ENCODE results near the gene EN2. TPM values are rescaled to one million over a fixed set of nuclear protein-coding genes. Genes with fewer than 3 reads are reported as not detected.
"Not testable (repeated sequence)": the region's sequence is repeated elsewhere in the genome, so short reads cannot be mapped to it uniquely, and the experiment has no call there.

EN2 gene
- total RNA-seq, 1 donor from 2014 or later, result 3.4 TPM

DNA sequence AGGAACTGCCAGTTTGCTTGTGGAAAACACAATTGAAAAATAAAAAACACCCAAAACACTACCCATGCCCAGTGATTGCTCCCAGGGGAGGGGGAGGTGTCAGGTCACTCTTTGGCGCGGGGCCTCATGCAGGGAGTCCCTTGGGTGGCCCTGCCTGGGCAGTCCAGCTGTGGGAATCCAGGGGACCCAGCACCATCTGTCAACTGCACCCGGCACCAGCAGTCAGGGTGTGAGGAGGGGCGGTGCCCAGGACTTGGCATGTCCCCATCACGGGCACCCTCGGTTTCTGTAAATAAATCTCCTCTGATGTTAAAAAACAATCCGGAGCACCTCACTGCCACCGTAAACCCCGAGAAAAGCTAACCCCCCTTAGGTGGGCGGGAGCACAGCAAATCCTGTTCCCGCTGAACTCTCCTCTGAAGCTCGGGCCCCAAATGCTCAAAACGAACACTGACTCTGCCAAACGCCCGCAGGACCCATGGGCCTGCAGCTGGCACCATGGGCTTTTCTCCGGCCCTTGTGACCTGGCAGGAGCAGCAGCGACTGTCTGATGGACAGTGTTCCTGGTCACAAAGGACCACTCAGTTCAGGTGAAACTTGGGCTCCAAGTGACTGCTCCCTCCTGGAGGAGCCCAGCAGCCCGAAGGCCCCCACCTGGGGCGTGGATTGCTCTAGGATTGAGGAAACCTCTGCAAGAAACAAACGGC, 18.5 kb upstream of the EN2 start:
- no peak overlapping the region for H3K4me3 Mint-ChIP-seq (ENCODE audit: unreplicated experiment)
- no peaks in the 10 kb centered on the region for H3K4me1 Mint-ChIP-seq (ENCODE audit: unreplicated experiment)

GRCh38 chr7:155440018-155440410, 17.9 kb upstream of the EN2 start:
- H3K27ac Mint-ChIP-seq (ENCODE audit: unreplicated experiment), result no peak overlapping the region
- H3K4me3 Mint-ChIP-seq (ENCODE audit: unreplicated experiment), result no peak overlapping the region
- no peaks in the 10 kb centered on the region for H3K4me1 Mint-ChIP-seq (ENCODE audit: unreplicated experiment)
- peaks cover 41% of the 10 kb centered on the region for H3K27me3 Mint-ChIP-seq (ENCODE audit: unreplicated experiment)
- TF ChIP-seq CTCF (IDR thresholded peaks at IDR 0.05), result no peak
- no peaks in the 10 kb centered on the region for H3K36me3 Mint-ChIP-seq (ENCODE audit: unreplicated experiment)
- DNase-seq (ENCODE audit: extremely low spot score, unreplicated experiment), result no peak
- no peaks in the 10 kb centered on the region for H3K9me3 Mint-ChIP-seq (ENCODE audit: unreplicated experiment)

More for the DNA sequence above, 18.5 kb upstream of the EN2 start:
- Mint-ChIP-seq H3K27me3 (ENCODE audit: unreplicated experiment) (peaks cover 41% of the 10 kb centered on the region), H3K36me3 (ENCODE audit: unreplicated experiment) (no peaks in the 10 kb centered on the region), H3K9me3 (ENCODE audit: unreplicated experiment) (no peaks in the 10 kb centered on the region), H3K27ac (ENCODE audit: unreplicated experiment) (no peak overlapping the region)
- TF ChIP-seq CTCF (IDR thresholded peaks at IDR 0.05), result no peak
- DNase-seq (ENCODE audit: extremely low spot score, unreplicated experiment), result no peak

- no peaks in the 10 kb centered on the region for H3K9me3 Mint-ChIP-seq (ENCODE audit: unreplicated experiment)
- H3K36me3 Mint-ChIP-seq (ENCODE audit: unreplicated experiment), result no peaks in the 10 kb centered on the region
- H3K4me3 Mint-ChIP-seq (ENCODE audit: unreplicated experiment), result no peak overlapping the region
- no peak overlapping the region for H3K27ac Mint-ChIP-seq (ENCODE audit: unreplicated experiment)
- no peak for DNase-seq (ENCODE audit: extremely low spot score, unreplicated experiment)
- H3K27me3 Mint-ChIP-seq (ENCODE audit: unreplicated experiment), result peaks cover 38% of the 10 kb centered on the region
- no peaks in the 10 kb centered on the region for H3K4me1 Mint-ChIP-seq (ENCODE audit: unreplicated experiment)
- no peak for TF ChIP-seq CTCF (IDR thresholded peaks at IDR 0.05)
Observed at GRCh38 chr7:155441856-155442255, 16.1 kb upstream of the EN2 start.

DNA sequence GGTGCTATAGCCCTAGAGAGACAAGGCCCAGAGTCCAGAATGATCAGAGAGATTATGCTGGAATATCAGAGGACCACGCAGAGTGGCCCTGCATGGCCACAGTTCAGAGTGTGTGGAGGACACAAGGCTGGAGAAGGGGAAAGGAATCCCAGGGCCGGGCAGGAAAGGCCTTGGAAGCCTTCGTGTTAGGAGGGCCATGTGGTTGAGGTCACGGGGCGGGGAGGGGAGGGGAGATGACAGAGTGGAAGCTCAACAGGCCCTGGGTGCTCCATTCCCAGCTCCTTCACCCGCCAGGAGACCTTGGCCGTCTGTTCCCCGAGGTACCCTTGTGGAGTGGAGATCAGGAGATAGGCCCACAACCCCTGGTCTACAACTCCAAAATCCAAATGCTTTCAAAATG, 13.2 kb upstream of the EN2 start:
- no peak overlapping the region for H3K4me3 Mint-ChIP-seq (ENCODE audit: unreplicated experiment)
- no peaks in the 10 kb centered on the region for H3K36me3 Mint-ChIP-seq (ENCODE audit: unreplicated experiment)
- peaks cover 51% of the 10 kb centered on the region for H3K27me3 Mint-ChIP-seq (ENCODE audit: unreplicated experiment)
- H3K9me3 Mint-ChIP-seq (ENCODE audit: unreplicated experiment), result no peaks in the 10 kb centered on the region
- H3K27ac Mint-ChIP-seq (ENCODE audit: unreplicated experiment), result no peak overlapping the region
- TF ChIP-seq CTCF (IDR thresholded peaks at IDR 0.05), result no peak
- no peak for DNase-seq (ENCODE audit: extremely low spot score, unreplicated experiment)
- peaks cover 13% of the 10 kb centered on the region for H3K4me1 Mint-ChIP-seq (ENCODE audit: unreplicated experiment)

DNA sequence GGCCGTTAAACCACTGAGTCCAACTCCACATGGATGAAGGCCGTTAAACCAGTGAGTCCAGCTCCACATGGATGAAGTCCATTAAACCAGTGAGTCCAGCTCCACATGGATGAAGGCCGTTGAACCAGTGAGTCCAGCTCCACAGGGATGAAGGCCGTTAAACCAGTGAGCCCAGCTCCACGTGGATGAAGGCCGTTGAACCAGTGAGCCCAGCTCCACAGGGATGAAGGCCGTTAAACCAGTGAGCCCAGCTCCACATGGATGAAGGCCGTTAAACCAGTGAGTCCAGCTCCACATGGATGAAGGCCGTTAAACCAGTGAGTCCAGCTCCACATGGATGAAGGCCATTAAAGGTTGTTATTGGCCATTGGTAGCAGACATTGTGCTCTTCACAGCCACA, 12.3 kb upstream of the EN2 start:
- Mint-ChIP-seq H3K4me1 (ENCODE audit: unreplicated experiment) (peaks cover 13% of the 10 kb centered on the region), H3K27me3 (ENCODE audit: unreplicated experiment) (peaks cover 46% of the 10 kb centered on the region)
- H3K9me3 Mint-ChIP-seq (ENCODE audit: unreplicated experiment); H3K27ac Mint-ChIP-seq (ENCODE audit: unreplicated experiment); DNase-seq (ENCODE audit: extremely low spot score, unreplicated experiment); H3K36me3 Mint-ChIP-seq (ENCODE audit: unreplicated experiment); H3K4me3 Mint-ChIP-seq (ENCODE audit: unreplicated experiment): not testable (repeated sequence)
